Upper lobe of left lung (tissue), 4 donors: ENCODE data around the gene NACC2.
A peak's percentile ranks its signal among the peaks of the same experiment; 100 is the strongest.

ENCODE experiments used
- POLR2AphosphoS5 ChIP-seq, 2 donors: sonication (generic); formaldehyde crosslinking; IDR thresholded peaks; one replicate each; pipeline ENCODE4 v1.5.1; 2017; ENCODE audit warnings: antibody characterized with exemption in 2 of 2
- TF ChIP-seq, protein P1 (sequence below), 6 experiments: fragments of 450-650 bp in 4 of 6; fragments of 200-600 bp in 2 of 6; sonication (generic) in 2 of 6; IDR thresholded peaks; one replicate each; pipeline ENCODE4 v1.5.1; 2016 to 2019; ENCODE audit warnings: antibody characterized with exemption in 6 of 6

DNA sequence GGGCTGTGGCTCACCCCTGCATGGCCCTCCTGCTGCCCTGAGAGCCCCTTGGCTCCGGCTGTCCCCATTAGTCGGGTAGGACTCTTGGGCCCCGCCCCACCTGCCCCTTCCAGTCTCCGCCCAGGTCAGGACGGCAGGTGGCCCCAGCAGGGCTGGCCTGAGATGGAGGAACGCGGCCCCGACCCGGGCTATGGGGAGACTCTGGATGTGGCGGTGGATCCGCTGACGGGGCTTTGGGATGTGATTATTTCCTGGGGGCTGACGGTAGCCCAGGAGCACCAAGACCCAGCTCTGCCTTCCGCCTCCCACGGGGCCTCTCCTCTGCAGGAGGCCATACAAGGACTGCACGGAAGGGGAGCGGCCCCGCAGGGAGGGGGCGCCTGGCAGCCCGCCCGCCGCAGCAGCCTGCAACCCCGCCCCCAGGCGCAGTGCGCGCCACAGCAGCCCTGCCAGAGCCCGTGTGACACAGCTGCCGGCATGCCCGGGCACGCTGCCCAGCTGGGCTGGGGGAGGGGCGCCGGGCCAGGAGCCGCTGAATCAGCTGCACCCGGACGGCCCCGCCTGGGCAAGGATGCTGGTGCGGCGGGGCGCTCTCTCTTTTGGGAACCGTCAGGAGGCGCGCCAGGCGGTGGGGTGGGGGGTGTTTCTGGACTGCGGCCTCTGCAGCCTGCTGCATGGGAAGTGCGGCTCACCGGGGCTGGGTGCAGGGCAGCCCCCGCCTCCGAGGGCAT lies 14.4 kb upstream of the NACC2 start:
- peak; percentile 83 to 87 for TF ChIP-seq POLR2AphosphoS5 (IDR thresholded peaks at IDR 0.05)
- TF ChIP-seq, protein P1, sequence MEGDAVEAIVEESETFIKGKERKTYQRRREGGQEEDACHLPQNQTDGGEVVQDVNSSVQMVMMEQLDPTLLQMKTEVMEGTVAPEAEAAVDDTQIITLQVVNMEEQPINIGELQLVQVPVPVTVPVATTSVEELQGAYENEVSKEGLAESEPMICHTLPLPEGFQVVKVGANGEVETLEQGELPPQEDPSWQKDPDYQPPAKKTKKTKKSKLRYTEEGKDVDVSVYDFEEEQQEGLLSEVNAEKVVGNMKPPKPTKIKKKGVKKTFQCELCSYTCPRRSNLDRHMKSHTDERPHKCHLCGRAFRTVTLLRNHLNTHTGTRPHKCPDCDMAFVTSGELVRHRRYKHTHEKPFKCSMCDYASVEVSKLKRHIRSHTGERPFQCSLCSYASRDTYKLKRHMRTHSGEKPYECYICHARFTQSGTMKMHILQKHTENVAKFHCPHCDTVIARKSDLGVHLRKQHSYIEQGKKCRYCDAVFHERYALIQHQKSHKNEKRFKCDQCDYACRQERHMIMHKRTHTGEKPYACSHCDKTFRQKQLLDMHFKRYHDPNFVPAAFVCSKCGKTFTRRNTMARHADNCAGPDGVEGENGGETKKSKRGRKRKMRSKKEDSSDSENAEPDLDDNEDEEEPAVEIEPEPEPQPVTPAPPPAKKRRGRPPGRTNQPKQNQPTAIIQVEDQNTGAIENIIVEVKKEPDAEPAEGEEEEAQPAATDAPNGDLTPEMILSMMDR (IDR thresholded peaks at IDR 0.05), result peak in 5 of 6 experiments; percentile 19 to 53 (median 45)
